ENCODE measurements around the gene MPLKIP. TPM values are rescaled to one million over a fixed set of nuclear protein-coding genes. Genes with fewer than 3 reads are reported as not detected.
"Not testable (repeated sequence)": the region's sequence is repeated elsewhere in the genome, so short reads cannot be mapped to it uniquely, and the experiment has no call there.

MPLKIP gene
- total RNA-seq (2014; rRNA removed; shearing (Covaris generic)) = 19.2 and 44.6 TPM in 2 replicates
- 51.5 and 58.2 TPM in 2 replicates for polyA plus RNA-seq (2016; fragmentation: Nextera tagmentation; extraction: Ambion mirVana)

DNA sequence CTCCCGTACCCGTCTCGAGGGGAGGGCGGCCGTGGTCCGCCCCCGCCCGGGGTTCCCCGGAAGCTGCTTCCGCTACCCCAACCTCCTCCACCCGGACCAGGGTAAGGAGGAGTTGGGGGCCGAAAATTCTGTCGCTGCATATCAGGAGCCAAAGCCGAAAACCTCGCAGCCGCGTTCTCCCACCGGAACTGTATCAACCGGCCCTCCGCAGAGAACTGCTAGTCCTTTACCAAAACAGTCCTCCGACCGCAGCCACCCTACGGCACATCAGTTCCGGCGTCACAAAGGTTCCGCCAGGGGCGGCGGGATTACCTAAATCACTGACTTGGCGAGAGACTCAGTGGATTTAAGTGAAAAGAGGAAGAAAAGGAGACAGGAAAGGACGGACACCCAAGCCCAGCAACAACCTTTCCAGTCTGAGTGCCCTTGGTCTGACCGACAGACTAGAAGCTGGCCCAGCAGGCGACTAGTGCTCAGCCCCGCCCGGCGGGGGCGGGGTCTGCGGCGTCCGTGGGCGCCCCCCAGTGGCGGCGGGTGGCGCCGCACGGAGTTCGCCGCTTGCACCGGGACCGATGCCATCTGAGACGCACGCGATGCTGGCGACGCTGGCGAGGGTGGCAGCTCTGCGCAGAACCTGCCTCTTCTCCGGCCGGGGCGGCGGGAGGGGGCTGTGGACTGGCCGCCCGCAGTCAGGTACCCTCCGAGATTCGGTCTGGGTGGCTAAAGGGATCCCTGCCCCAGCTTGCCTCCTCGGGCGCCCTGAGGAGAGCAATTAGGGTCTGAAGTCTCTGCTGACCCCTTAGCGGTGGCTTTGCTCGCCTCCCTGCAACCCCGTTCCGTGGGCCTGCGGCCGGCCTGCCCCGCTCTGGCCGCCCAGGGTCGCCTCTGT, at the start of gene MPLKIP, which contains the start of gene SUGCT:
Gene MPLKIP, minus strand, starts transcription at position 195 of the 889 bp plus-strand sequence. Its CDS starts 55 bp downstream, at position 140.
Gene SUGCT, plus strand, starts transcription at position 578 of the 889 bp plus-strand sequence.
- peak within 1 kb of the TSS; percentile 98 for H3K4me2 ChIP-seq (ENCODE audit: unreplicated experiment)
- no peaks in the 10 kb centered on the region for H3K27me3 ChIP-seq (replicated peaks; ENCODE audit: insufficient read depth)
- in situ Hi-C loops (cut with MboI) = no loop called here
- DNase-seq = peak; percentile 91
- H3K9me2 ChIP-seq (ENCODE audit: insufficient read depth) = no peaks in the 10 kb centered on the region
- TF ChIP-seq EZH2phosphoT487 (IDR thresholded peaks at IDR 0.05; ENCODE audit: insufficient read depth, low read depth) (no peak), EZH2 (IDR thresholded peaks at IDR 0.05; ENCODE audit: insufficient read depth, poor library complexity, severe bottlenecking) (no peak)
- no peaks in the 10 kb centered on the region for H3K36me3 ChIP-seq (ENCODE audit: low read depth)
- peak within 1 kb of the TSS; percentile 81 for H3K27ac ChIP-seq
- H3K9ac ChIP-seq = peak within 1 kb of the TSS; percentile 96
- WGBS, 2 experiments (ENCODE audit: low coverage in 1 of 2, low lambda C conversion rate in 2 of 2, missing lambda C conversion rate in 2 of 2) = 1% methylated on average over 66 to 72 of the region's 75 CpGs
- peaks cover 14% of the 10 kb centered on the region for H3K4me1 ChIP-seq (ENCODE audit: insufficient read depth)
- H3K4me3 ChIP-seq = peak within 1 kb of the TSS; percentile 97
- H3F3A ChIP-seq (ENCODE audit: insufficient read depth) = no peaks in the 10 kb centered on the region
- H4K20me1 ChIP-seq (ENCODE audit: insufficient read depth) = no peaks in the 10 kb centered on the region
- H2AFZ ChIP-seq = peak within 1 kb of the TSS; percentile 98
- H3K9me3 ChIP-seq (ENCODE audit: low read depth) = no peaks in the 10 kb centered on the region
- H3K79me2 ChIP-seq (ENCODE audit: insufficient read depth) = peaks cover 46% of the 10 kb centered on the region

DNA sequence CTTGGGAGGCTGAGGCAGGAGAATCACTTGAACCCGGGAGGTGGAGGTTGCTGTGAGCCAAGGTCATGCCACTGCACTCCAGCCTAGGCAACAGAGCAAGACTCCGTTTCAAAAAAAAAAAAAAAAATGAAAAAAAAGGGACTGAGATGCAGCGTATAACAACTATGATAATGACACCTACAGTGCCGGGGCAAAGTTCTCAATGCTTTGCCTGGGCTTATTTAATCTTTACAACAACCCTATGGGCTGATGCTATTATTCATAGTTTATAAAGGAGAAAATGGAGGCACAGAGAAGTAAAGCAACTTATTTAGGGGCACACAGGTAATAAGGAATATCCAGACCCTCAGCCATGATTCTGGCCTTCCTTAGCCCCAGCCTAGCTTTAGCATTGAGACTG, 48.0 kb upstream of the MPLKIP start:
- in situ Hi-C loops (cut with MboI) = no loop called here
- Histone ChIP-seq H3K36me3 (ENCODE audit: low read depth) (no peaks in the 10 kb centered on the region), H2AFZ (no peak overlapping the region), H3K79me2 (ENCODE audit: insufficient read depth) (no peaks in the 10 kb centered on the region), H3K9ac (no peak overlapping the region), H3K9me3 (ENCODE audit: low read depth) (no peaks in the 10 kb centered on the region), H3K27ac (no peak overlapping the region), H3K4me2 (ENCODE audit: unreplicated experiment) (no peak overlapping the region), H3K9me2 (ENCODE audit: insufficient read depth) (no peaks in the 10 kb centered on the region), H3K4me3 (no peak overlapping the region), H3K27me3 (replicated peaks; ENCODE audit: insufficient read depth) (no peaks in the 10 kb centered on the region), H4K20me1 (ENCODE audit: insufficient read depth) (no peaks in the 10 kb centered on the region), H3F3A (ENCODE audit: insufficient read depth) (no peaks in the 10 kb centered on the region), H3K4me1 (ENCODE audit: insufficient read depth) (no peaks in the 10 kb centered on the region)
- WGBS, 2 experiments (ENCODE audit: low coverage in 1 of 2, low lambda C conversion rate in 2 of 2, missing lambda C conversion rate in 2 of 2) = 79 to 95% methylated on average over 4 of the region's 4 CpGs
- TF ChIP-seq EZH2phosphoT487 (IDR thresholded peaks at IDR 0.05; ENCODE audit: insufficient read depth, low read depth) (no peak), EZH2 (IDR thresholded peaks at IDR 0.05; ENCODE audit: insufficient read depth, poor library complexity, severe bottlenecking) (no peak)
- DNase-seq = no peak

DNA sequence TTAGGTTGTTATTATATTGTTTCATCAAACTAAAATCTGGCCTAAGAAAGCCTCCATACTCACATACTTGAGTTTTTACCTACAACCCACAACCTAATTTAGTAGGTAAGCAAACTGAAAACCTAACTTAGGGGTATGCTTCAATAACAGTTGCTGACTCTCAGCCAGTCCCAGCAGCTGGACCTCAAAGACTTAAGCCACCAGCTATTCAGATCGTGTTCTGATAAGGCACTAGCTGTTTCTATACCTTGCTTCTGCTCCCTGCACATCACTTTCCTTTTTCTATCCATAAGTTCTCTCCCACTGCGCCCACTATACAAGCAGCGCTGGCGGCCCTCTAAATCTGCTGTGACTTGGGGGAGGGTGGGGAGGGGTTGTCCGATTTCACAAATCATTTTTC, 42.6 kb upstream of the MPLKIP start:
- in situ Hi-C loops (cut with MboI) = no loop called here

DNA sequence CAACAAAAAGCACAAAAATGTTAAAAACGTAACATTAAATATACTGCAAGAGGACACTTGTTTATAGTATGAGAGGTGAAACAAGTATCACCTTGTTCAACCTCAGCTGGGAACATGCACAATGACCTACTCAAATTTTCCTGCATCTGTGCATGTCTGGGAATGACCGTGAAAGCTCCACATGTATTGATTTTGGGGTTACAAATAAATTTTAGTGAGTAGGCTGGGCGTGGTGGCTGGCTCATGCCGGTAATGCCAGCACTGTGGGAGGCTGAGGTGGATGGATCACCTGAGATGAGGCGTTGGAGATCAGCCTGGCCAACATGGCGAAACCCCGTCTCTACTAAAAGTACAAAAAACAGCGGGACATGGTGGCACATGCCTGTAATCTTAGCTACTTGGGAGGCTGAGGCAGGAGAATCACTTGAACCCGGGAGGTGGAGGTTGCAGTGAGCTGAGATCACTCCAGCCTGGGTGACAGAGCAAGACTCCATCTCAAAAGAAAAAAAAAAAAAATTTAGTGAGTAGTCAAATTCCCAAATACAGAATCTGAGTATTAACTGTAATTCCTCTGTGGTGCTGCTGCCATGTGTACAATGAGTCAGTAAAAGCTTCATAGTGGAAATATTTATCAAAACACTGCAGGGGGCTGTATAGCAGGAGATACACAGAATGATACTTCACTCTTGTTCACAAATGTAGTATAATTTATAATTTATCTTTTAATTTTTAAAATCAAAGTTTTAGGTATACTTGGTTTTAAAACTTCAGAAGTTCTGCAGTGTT, 41.5 kb upstream of the MPLKIP start:
- H3K9ac ChIP-seq = no peak overlapping the region
- H3K9me3 ChIP-seq (ENCODE audit: low read depth) = no peaks in the 10 kb centered on the region
- H3K27me3 ChIP-seq (replicated peaks; ENCODE audit: insufficient read depth) = no peaks in the 10 kb centered on the region
- no peak overlapping the region for H2AFZ ChIP-seq
- H3K36me3 ChIP-seq (ENCODE audit: low read depth) = no peaks in the 10 kb centered on the region
- H3K4me1 ChIP-seq (ENCODE audit: insufficient read depth) = no peaks in the 10 kb centered on the region
- peak; percentile 65 for DNase-seq
- no peaks in the 10 kb centered on the region for H3K79me2 ChIP-seq (ENCODE audit: insufficient read depth)
- no peaks in the 10 kb centered on the region for H3F3A ChIP-seq (ENCODE audit: insufficient read depth)
- no peaks in the 10 kb centered on the region for H3K9me2 ChIP-seq (ENCODE audit: insufficient read depth)
- no peak overlapping the region for H3K4me2 ChIP-seq (ENCODE audit: unreplicated experiment)
- no peaks in the 10 kb centered on the region for H4K20me1 ChIP-seq (ENCODE audit: insufficient read depth)
- in situ Hi-C loops (cut with MboI) = no loop called here
- WGBS, 2 experiments (ENCODE audit: low coverage in 1 of 2, low lambda C conversion rate in 2 of 2, missing lambda C conversion rate in 2 of 2) = 93 to 95% methylated on average over 9 of the region's 9 CpGs
- no peak overlapping the region for H3K4me3 ChIP-seq
- no peak overlapping the region for H3K27ac ChIP-seq
- no peak for TF ChIP-seq EZH2phosphoT487 (IDR thresholded peaks at IDR 0.05; ENCODE audit: insufficient read depth, low read depth)

More for the DNA sequence above, 42.6 kb upstream of the MPLKIP start:
- Histone ChIP-seq H4K20me1 (ENCODE audit: insufficient read depth) (no peaks in the 10 kb centered on the region), H3K27me3 (replicated peaks; ENCODE audit: insufficient read depth) (no peaks in the 10 kb centered on the region), H3K4me2 (ENCODE audit: unreplicated experiment) (no peak overlapping the region), H3K4me1 (ENCODE audit: insufficient read depth) (no peaks in the 10 kb centered on the region), H3K36me3 (ENCODE audit: low read depth) (no peaks in the 10 kb centered on the region), H3K9ac (no peak overlapping the region), H3F3A (ENCODE audit: insufficient read depth) (no peaks in the 10 kb centered on the region), H3K79me2 (ENCODE audit: insufficient read depth) (no peaks in the 10 kb centered on the region), H3K27ac (no peak overlapping the region), H3K9me2 (ENCODE audit: insufficient read depth) (no peaks in the 10 kb centered on the region), H2AFZ (no peak overlapping the region), H3K4me3 (no peak overlapping the region), H3K9me3 (ENCODE audit: low read depth) (no peaks in the 10 kb centered on the region)
- no peak for DNase-seq
- TF ChIP-seq EZH2phosphoT487 (IDR thresholded peaks at IDR 0.05; ENCODE audit: insufficient read depth, low read depth) (no peak), EZH2 (IDR thresholded peaks at IDR 0.05; ENCODE audit: insufficient read depth, poor library complexity, severe bottlenecking) (no peak)
- 98 to 99% methylated on average over 5 of the region's 5 CpGs for WGBS, 2 experiments (ENCODE audit: low coverage in 1 of 2, low lambda C conversion rate in 2 of 2, missing lambda C conversion rate in 2 of 2)

DNA sequence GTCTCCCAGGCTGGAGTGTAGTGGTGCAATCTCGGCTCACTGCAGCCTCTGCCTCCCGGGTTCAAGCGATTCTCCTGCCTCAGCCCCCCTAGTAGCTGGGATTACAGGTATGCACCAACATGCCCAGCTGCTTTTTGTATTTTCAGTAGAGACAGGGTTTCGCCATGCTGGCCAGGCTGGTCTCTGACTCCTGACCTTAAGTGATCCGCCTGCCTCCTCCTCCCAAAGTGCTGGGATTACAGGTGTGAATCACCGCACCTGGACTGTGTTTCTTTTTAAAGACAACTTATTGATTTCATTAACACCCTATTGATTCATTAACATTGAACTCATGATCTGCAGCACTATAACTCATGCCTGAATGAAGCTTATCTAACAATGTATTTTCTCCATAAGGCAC, 40.8 kb upstream of the MPLKIP start:
- WGBS, 2 experiments (ENCODE audit: low coverage in 1 of 2, low lambda C conversion rate in 2 of 2, missing lambda C conversion rate in 2 of 2) = 92 to 96% methylated on average over 5 to 6 of the region's 6 CpGs
- H3K9ac ChIP-seq; H3K79me2 ChIP-seq (ENCODE audit: insufficient read depth); H3K36me3 ChIP-seq (ENCODE audit: low read depth); H4K20me1 ChIP-seq (ENCODE audit: insufficient read depth); DNase-seq; H3K9me2 ChIP-seq (ENCODE audit: insufficient read depth); H3F3A ChIP-seq (ENCODE audit: insufficient read depth); H2AFZ ChIP-seq; H3K4me1 ChIP-seq (ENCODE audit: insufficient read depth); in situ Hi-C loops (cut with MboI); H3K27me3 ChIP-seq (replicated peaks; ENCODE audit: insufficient read depth); H3K9me3 ChIP-seq (ENCODE audit: low read depth); H3K27ac ChIP-seq; H3K4me2 ChIP-seq (ENCODE audit: unreplicated experiment); H3K4me3 ChIP-seq: not testable (repeated sequence)

DNA sequence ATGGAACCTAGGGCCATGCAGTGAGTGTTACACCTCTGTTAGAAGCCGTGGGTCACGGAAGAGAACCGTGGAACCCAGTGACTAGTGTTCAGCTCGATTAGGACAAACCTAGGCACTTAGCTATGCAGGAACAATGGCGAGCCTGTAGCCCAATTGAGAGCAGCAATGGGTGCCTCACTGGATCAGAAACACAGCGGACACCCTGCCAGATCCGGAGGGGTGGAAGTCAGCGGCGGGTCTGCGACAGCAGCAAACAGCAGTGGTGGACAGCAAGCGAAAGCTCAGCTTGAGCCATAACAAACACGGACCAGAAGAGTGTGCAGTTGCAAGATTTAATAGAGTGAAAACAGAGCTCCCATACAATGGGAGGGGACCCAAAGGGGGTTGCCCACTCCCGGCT, 38.7 kb upstream of the MPLKIP start:
- H3K9me2 ChIP-seq (ENCODE audit: insufficient read depth); H4K20me1 ChIP-seq (ENCODE audit: insufficient read depth); H3K4me1 ChIP-seq (ENCODE audit: insufficient read depth); in situ Hi-C loops (cut with MboI); H3K27me3 ChIP-seq (replicated peaks; ENCODE audit: insufficient read depth); H3K27ac ChIP-seq; H3K9ac ChIP-seq; H3K79me2 ChIP-seq (ENCODE audit: insufficient read depth); H3K4me2 ChIP-seq (ENCODE audit: unreplicated experiment); H3K36me3 ChIP-seq (ENCODE audit: low read depth); H2AFZ ChIP-seq; DNase-seq; H3K9me3 ChIP-seq (ENCODE audit: low read depth); H3F3A ChIP-seq (ENCODE audit: insufficient read depth); H3K4me3 ChIP-seq: not testable (repeated sequence)
- 86 to 87% methylated on average over 13 of the region's 13 CpGs for WGBS, 2 experiments (ENCODE audit: low coverage in 1 of 2, low lambda C conversion rate in 2 of 2, missing lambda C conversion rate in 2 of 2)
